Smooth muscle cell (in vitro differentiated cells): ENCODE measurements around the gene KCNH6. TPM values are rescaled to one million over a fixed set of nuclear protein-coding genes. Genes with fewer than 3 reads are reported as not detected.

ENCODE experiments used
- DNase-seq: peaks from one replicate; lab custom pipeline; 2025; ENCODE audit not compliant: unreplicated experiment; lab: John Stamatoyannopoulos, UW
- H2AFZ ChIP-seq: fragments of 200-600 bp; sonication (generic); 2 replicates; pipeline ENCODE4 v1.6.0; 2016; ENCODE audit warnings: antibody characterized with exemption, low read depth, mild to moderate bottlenecking
- H3F3A ChIP-seq: fragments of 200-600 bp; sonication (generic); 2 replicates; pipeline ENCODE4 v1.6.0; 2017; ENCODE audit warnings: antibody characterized with exemption, low read depth
- H3K27ac ChIP-seq: fragments of 200-600 bp; sonication (generic); 2 replicates; pipeline ENCODE4 v1.5.1; 2016; ENCODE audit warnings: low read depth, mild to moderate bottlenecking
- H3K27me3 ChIP-seq: fragments of 200-600 bp; sonication (generic); 2 replicates; pipeline ENCODE4 v1.6.1; 2016; ENCODE audit warnings: low read depth, mild to moderate bottlenecking
- H3K36me3 ChIP-seq: fragments of 200-600 bp; sonication (generic); 2 replicates; pipeline ENCODE4 v1.5.1; 2016; ENCODE audit warnings: low read depth
- H3K4me1 ChIP-seq: fragments of 200-600 bp; sonication (generic); 2 replicates; pipeline ENCODE4 v1.5.1; 2016; ENCODE audit warnings: low read depth
- H3K4me2 ChIP-seq: fragments of 200-600 bp; sonication (generic); 2 replicates; pipeline ENCODE4 v1.6.0; 2016; ENCODE audit warnings: mild to moderate bottlenecking
- H3K4me3 ChIP-seq: fragments of 200-600 bp; sonication (generic); 2 replicates; pipeline ENCODE4 v1.5.1; 2016; ENCODE audit warnings: mild to moderate bottlenecking
- H3K79me2 ChIP-seq: fragments of 200-600 bp; sonication (generic); 2 replicates; pipeline ENCODE4 v1.6.0; 2016; ENCODE audit warnings: low read depth, mild to moderate bottlenecking
- H3K9ac ChIP-seq: fragments of 200-600 bp; sonication (generic); 2 replicates; pipeline ENCODE4 v1.6.0; 2016; ENCODE audit warnings: low read depth
- H3K9me3 ChIP-seq: fragments of 200-600 bp; sonication (generic); replicated peaks from 2 replicates; pipeline ENCODE4 v1.5.1; 2016; ENCODE audit warnings: low read depth
- H4K20me1 ChIP-seq: fragments of 200-600 bp; sonication (generic); 2 replicates; pipeline ENCODE4 v1.6.0; 2016; ENCODE audit warnings: low read depth
- WGBS: methylation state at CpG from one replicate; pipeline ENCODE4 v1.1.7; 2016; ENCODE audit warnings: low lambda C conversion rate; 5-methylcytosine and 5-hydroxymethylcytosine counted together
- polyA plus RNA-seq: library from polyadenylated mRNA; unstranded; fragments of >200 nt; fragmentation: Nextera tagmentation; extraction: Ambion mirVana; gene quantifications from 2 replicates; pipeline ENCODE4 v1.2.1, GENCODE V29; 2016
- total RNA-seq: library from RNA; depleted of rRNA; stranded (reverse); fragments of >200 nt; gene quantifications from 2 replicates; pipeline ENCODE4 v1.2.3, GENCODE V29; 2014
- TF ChIP-seq, protein P1 (sequence below): fragments of 200-600 bp; sonication (generic); IDR thresholded peaks from 2 replicates; pipeline ENCODE4 v1.5.1; 2017; ENCODE audit warnings: borderline replicate concordance, mild to moderate bottlenecking, antibody characterized with exemption; ENCODE audit not compliant: insufficient read depth, poor library complexity, severe bottlenecking

Gene KCNH6
- total and polyA plus RNA-seq, 2 experiments from 2014 or later, result not detected

DNA sequence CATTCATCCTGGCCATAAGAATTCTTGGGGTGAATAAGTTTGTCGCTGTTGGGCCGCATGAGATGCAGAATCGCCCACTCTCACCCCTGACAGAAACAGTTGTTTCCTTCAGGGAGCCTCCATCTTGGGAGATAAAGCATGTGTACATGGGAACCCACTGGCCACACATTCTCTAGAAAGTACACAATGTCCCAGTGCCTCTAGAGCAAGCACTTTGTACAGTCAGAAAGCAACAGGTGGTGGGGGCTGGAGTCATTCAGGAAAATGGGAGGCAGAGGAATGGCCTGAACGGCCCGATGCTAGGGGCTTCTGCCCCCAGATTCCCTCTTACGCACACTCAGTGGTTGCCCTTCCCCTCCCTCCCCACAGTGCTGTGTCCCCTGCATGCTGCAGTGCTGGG is 30.2 kb upstream of the KCNH6 start:
- H2AFZ ChIP-seq, result no peak overlapping the region
- H3K9me3 ChIP-seq, result no peaks in the 10 kb centered on the region
- no peaks in the 10 kb centered on the region for H3K36me3 ChIP-seq
- DNase-seq, result no peak
- H3K4me1 ChIP-seq, result no peaks in the 10 kb centered on the region
- TF ChIP-seq, protein P1, sequence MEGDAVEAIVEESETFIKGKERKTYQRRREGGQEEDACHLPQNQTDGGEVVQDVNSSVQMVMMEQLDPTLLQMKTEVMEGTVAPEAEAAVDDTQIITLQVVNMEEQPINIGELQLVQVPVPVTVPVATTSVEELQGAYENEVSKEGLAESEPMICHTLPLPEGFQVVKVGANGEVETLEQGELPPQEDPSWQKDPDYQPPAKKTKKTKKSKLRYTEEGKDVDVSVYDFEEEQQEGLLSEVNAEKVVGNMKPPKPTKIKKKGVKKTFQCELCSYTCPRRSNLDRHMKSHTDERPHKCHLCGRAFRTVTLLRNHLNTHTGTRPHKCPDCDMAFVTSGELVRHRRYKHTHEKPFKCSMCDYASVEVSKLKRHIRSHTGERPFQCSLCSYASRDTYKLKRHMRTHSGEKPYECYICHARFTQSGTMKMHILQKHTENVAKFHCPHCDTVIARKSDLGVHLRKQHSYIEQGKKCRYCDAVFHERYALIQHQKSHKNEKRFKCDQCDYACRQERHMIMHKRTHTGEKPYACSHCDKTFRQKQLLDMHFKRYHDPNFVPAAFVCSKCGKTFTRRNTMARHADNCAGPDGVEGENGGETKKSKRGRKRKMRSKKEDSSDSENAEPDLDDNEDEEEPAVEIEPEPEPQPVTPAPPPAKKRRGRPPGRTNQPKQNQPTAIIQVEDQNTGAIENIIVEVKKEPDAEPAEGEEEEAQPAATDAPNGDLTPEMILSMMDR, result no peak
- H3K9ac ChIP-seq, result no peak overlapping the region
- no peaks in the 10 kb centered on the region for H3K27me3 ChIP-seq
- H3K4me3 ChIP-seq, result no peak overlapping the region
- no peak overlapping the region for H3K27ac ChIP-seq
- H4K20me1 ChIP-seq, result no peaks in the 10 kb centered on the region
- no peaks in the 10 kb centered on the region for H3K79me2 ChIP-seq
- WGBS, result 93% methylated on average over 6 of the region's 6 CpGs
- no peak overlapping the region for H3K4me2 ChIP-seq
- H3F3A ChIP-seq, result no peaks in the 10 kb centered on the region

DNA sequence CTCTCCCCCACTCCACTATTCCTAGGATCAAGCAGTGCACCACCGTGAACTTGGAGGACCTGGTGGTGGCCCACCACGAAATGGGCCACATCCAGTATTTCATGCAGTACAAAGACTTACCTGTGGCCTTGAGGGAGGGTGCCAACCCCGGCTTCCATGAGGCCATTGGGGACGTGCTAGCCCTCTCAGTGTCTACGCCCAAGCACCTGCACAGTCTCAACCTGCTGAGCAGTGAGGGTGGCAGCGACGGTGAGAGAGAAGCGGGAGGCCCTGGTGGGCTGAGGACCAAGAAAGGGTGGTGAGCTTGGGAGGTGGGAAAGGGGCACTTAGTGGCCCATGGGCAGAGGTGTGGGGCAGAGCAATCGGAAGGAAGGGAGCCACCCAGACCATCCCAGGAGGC is 29.7 kb upstream of the KCNH6 start:
- H3K27me3 ChIP-seq, result no peaks in the 10 kb centered on the region
- H2AFZ ChIP-seq, result no peak overlapping the region
- H3K4me3 ChIP-seq, result no peak overlapping the region
- 91% methylated on average over 9 of the region's 9 CpGs for WGBS
- no peaks in the 10 kb centered on the region for H3K36me3 ChIP-seq
- no peak for DNase-seq
- no peak overlapping the region for H3K4me2 ChIP-seq
- no peaks in the 10 kb centered on the region for H3K79me2 ChIP-seq
- H3F3A ChIP-seq, result no peaks in the 10 kb centered on the region
- H3K4me1 ChIP-seq, result no peaks in the 10 kb centered on the region
- TF ChIP-seq, protein P1, result no peak
- no peak overlapping the region for H3K9ac ChIP-seq
- no peaks in the 10 kb centered on the region for H4K20me1 ChIP-seq
- H3K9me3 ChIP-seq, result no peaks in the 10 kb centered on the region
- no peak overlapping the region for H3K27ac ChIP-seq

DNA sequence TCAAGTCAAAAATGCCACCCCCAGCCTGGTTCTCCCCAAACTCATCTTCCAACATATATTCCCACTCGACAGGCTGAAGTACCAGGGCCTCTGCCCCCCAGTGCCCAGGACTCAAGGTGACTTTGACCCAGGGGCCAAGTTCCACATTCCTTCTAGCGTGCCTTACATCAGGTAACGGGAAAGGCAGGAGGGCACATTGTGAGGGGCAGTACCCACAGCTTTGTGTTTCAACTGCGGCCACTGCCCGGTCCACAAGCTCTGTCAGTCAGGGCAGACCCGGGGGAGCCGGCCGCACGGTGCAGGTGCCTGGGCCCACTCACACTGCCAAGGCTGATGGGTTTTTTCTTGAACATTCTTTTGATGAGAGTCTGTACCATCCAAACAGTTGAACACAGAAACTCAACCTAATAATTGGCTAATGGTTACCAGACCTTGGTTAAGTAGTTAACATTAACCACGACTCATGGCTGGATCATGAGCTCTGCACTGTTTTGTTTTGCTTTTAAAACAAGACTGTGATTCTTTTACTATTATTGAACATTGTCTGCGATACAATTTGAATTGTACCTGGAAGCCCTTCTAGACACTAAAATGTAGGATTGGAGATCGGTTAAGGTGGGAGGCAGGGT is 28.7 kb upstream of the KCNH6 start:
- Histone ChIP-seq H3K9ac (no peak overlapping the region), H4K20me1 (no peaks in the 10 kb centered on the region), H3K27ac (no peak overlapping the region), H3K4me3 (no peak overlapping the region), H3K27me3 (no peaks in the 10 kb centered on the region), H3F3A (no peaks in the 10 kb centered on the region), H3K36me3 (no peaks in the 10 kb centered on the region), H3K4me1 (no peaks in the 10 kb centered on the region), H3K4me2 (no peak overlapping the region), H3K79me2 (no peaks in the 10 kb centered on the region), H2AFZ (no peak overlapping the region), H3K9me3 (no peaks in the 10 kb centered on the region)
- WGBS, result 93% methylated on average over 12 of the region's 12 CpGs
- TF ChIP-seq, protein P1, result no peak
- no peak for DNase-seq

DNA sequence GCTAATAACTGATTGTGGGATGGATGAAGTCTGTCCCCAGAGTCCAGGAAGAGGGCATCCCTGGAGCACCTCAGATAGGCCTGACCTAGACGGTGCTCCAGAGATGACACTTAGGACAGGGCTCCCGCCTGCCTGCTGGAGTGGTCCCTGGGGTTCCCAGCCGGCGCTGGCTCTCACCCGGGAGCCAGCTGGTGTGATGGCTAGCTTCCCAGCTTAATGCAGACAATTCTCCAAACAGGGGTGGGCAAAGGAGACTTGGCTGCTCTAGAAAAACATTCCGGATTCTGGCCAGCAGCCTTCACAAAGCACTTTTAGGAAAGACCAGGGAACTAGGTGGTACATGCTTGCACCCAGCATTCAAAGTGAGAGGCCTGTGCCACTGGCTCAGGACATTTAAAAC is 27.7 kb upstream of the KCNH6 start:
- 93% methylated on average over 6 of the region's 6 CpGs for WGBS
- peaks cover 2% of the 10 kb centered on the region for H3K27me3 ChIP-seq
- no peak overlapping the region for H3K4me2 ChIP-seq
- no peaks in the 10 kb centered on the region for H3F3A ChIP-seq
- H3K27ac ChIP-seq, result no peak overlapping the region
- H3K9me3 ChIP-seq, result no peaks in the 10 kb centered on the region
- H4K20me1 ChIP-seq, result no peaks in the 10 kb centered on the region
- DNase-seq, result no peak
- H2AFZ ChIP-seq, result no peak overlapping the region
- H3K4me3 ChIP-seq, result no peak overlapping the region
- no peak overlapping the region for H3K9ac ChIP-seq
- no peaks in the 10 kb centered on the region for H3K4me1 ChIP-seq
- no peaks in the 10 kb centered on the region for H3K36me3 ChIP-seq
- TF ChIP-seq, protein P1, result no peak
- no peaks in the 10 kb centered on the region for H3K79me2 ChIP-seq
